Amniotic epithelial cell (primary cell): Measurements from ENCODE around the gene WDR26.
"Not testable (repeated sequence)": the region's sequence is repeated elsewhere in the genome, so short reads cannot be mapped to it uniquely, and the experiment has no call there.

ENCODE experiments used
- DNase-seq: peaks from one replicate; pipeline ENCODE4 v3.0.0-alpha.2; 2010; ENCODE audit warnings: low read depth

Gene WDR26

DNA sequence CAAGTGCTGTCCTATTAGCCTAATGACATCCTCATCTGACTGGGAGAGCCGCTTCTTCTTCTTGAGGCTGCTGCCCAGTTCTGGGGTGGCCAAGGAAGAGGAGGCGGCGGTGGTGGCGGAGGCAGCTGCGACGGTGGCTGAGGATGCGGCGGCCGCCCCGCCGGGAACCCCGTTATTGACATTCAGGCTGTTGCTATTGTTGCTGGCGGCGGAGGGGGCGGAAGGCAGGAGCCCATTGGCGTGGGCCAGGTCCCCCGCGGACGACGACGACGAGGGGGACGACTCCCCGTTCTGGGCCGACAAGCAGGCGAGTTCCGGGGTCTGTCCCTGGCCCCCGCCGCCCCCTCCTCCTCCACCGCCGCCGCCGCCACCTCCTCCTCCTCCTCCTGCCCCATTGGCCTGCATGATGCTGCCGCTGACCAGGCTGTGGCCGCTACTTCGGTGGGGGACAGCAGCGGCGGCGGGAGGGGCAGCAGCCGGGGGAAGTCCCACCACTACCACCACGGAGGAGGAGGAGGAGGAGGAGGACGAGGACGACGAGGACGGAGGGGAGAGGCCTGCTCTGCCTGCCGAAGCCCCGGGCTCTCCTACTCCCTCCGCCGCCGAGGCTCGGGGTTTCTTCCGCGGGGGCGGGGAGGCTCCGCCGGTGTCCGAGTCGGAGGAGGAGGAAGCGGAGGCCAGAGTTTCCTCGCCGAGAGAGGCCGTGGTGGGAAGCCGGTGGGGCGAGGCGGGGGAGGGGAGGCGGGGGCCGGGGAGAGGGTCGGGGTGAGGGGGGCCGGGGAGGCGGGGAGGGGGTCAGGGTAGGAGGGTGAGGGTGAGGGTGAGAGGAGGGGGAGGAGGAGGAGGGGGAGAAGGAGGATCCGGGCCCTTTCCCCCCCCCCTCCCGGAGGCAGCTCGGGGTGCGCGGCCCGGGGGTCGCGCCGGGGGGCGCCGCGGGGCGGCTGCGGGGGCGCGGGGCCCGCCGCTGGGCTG, 610 bp downstream of the WDR26 start:
- peak; percentile 19 for DNase-seq

DNA sequence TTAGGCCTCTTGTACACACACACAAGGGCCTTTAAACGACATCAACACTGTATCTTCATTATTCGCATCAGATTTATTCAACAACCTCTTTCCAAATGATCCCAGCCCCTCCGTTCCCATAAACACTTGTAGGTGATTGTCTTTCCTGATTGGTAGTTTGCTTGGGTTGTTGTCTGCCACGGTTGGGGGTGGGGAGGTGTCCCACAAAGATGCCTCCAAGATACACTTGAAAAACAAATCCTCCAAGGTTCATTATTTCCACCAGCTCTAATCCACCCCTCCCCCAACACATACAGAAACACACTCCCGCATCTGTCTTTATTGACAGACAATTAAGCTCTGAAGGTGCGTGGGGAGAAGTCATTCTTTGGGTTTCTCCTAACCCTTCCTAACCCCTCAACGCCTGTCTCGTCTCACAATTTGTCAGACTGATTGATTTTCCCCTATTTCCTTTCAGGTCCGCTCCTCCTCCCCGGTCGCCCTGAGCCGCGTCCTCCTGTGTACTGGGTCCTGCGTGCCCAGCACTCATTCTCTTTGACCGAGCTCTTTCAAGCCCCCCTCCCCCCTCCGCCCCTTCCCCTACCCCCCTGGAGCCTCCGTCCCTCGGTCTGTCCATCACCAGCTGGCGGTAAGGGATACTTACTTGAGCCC, 1.4 kb downstream of the WDR26 start:
- peak; percentile 10 for DNase-seq

DNA sequence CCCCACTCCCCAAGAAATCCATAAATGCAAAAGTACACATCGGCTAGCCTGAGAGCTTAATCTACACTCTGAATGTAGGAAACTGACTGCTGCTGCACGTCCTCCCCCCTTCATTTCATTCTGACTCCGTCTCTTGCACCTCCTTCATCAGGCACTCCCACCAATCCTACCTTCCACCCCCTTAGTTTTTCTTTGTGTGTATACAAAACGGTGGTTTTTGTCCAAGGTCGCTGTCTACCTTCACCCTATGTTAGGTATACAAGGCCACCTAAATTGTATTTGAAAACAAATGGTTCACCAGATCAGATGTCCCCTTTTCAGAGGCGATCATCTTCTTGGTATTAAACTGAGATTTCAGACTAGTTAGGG, 1.9 kb downstream of the WDR26 start:
- DNase-seq, result peak; percentile 32

DNA sequence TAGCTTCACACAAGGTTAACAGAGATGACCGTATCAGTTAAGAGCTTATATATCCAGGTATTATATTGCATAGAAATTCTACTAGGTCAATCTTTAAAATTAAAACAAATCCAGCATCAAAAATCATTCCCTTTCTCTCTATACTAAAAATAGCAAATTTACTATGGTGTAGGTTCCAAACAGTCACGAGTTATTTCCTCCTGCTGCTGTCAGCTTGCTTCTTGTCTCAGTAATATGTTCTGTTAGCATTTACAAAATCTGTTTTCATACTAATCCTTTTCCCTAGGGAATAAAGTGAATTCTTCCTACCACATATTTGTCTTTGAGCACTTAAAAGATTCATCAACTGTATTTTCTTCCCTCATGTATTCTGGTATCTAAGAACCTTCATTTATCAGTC, 2.5 kb downstream of the WDR26 start:
- peak; percentile 29 for DNase-seq

DNA sequence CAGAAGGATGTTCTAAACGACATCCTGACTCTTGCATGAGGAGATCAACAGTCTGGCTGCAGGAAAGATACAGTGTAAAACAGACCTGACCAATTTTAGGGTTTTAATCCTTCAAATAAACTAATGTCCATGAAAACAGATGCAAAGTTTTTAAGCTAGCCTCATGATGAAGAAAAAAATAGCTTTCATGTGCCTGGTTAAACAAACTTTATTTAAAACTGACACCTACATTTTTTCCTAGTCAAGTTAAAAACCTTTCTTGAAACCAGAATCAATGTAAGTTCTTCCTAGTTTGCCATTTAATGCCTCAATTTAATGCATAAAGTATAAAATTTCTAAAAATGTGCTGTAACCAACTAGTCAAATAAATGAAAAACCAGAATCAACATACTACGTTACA, 2.9 kb downstream of the WDR26 start:
- no peak for DNase-seq

DNA sequence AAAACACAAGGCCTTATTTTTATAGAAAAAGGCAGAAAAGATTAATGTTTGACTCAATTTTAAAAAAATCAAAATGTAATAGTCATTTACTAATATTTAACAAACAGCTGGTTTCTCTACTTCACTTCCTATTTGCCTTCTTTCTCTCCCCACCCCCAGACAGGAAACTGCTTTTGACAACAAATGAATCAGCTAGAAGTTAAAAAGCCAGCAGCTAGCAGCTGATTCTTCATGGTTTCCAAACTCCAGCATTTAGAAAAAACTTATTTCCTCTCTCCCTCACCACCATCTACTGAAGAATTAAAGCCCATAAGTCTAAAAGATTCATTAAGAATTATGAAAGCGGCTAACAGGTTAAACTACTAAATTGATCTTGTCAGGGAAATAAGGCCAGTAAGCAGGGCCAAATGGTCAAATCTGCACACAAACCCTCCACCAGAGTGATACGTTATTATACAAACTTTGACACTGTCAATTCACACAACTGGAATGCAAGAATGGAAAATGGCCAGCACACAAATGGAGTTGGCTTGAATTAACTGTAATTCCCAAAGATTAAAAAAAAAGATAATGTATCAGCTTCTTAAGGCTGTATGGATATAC, 4.0 kb downstream of the WDR26 start:
- peak; percentile 73 for DNase-seq

DNA sequence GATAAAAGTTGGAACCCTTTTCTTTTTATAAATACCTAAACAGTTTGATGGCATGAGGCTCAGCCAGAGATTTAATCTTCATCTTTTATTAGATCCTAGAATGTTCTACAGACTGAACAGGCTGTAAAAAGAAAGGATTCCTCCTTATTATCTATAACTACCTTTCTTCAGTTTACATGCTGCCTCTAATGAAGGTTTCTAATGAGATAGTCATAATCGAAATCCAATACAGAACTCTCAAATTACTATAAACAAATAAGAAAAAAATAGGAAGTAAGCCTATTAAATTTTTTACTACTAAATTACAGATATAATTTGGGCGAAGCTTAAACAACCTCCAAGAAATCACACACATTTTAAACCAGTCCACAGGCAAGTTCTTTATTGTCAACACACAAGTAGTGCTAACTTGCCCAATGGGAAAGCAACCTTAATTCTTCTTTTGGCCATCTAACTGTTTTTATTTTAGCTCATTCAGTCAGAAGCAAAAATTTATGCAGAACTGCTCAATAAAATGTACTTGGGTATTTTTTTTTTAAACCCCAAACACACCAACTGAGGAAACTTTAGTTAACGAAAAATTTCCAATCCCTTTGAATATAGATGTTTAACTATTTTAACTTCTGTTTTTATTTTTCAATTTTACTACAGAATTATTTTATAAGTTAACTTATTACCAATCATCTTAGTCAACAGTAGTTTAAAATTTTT, 4.8 kb downstream of the WDR26 start:
- DNase-seq, result no peak

DNA sequence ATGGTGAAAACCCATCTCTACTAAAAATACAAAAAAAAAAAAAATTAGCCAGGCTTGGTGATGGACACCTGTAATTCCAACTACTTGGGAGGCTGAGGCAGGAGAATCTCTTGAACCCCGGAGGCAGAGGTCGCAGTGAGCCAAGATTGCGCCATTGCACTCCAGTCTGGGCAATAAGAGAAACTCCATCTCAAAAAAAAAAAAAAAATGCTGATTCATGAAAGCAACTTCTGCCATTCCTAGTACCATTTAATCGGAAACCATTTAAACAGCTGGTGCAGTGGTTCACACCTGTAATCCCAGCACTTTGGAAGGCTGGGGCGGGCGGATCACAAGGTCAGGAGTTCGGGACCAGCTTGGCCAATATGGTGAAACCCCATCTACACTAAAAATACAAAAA, 5.9 kb downstream of the WDR26 start:
- DNase-seq, result not testable (repeated sequence)

DNA sequence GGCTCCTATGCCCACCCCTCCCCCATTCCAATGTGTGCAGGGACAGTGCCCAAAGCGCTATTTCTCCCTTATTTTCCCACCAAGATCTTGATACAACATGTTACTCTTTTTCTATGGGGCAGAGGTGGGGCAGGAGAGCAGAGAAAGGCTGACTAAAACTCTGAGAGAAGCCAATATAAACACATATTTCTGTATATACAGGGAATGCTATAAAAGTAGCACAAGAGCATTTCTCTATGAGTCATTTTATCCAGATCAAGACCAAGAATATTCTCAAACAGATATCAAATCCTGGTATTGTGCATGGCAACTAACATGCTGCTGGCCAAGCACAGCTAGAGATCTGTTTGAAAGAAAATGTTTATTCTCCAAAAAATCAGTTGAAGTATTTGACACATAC, 7.3 kb downstream of the WDR26 start:
- DNase-seq, result peak; percentile 47

DNA sequence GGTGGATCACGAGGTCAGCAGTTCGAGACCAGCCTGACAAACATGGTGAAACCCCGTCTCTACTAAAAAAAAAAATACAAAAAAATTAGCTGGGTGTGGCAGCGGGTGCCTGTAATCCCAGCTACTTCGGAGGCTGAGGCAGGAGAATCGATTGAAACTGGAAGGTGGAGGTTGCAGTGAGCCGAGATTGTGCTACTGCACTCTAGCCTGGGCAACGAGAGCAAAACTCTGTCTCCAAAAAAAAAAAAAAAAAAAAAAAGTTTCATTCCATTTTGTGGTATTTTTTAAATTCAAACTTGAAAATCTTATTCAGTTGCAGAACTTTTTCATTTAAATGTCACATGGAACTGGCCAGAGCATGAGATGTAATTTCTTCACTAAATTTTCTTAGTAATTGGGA, 7.7 kb downstream of the WDR26 start:
- DNase-seq, result not testable (repeated sequence)

DNA sequence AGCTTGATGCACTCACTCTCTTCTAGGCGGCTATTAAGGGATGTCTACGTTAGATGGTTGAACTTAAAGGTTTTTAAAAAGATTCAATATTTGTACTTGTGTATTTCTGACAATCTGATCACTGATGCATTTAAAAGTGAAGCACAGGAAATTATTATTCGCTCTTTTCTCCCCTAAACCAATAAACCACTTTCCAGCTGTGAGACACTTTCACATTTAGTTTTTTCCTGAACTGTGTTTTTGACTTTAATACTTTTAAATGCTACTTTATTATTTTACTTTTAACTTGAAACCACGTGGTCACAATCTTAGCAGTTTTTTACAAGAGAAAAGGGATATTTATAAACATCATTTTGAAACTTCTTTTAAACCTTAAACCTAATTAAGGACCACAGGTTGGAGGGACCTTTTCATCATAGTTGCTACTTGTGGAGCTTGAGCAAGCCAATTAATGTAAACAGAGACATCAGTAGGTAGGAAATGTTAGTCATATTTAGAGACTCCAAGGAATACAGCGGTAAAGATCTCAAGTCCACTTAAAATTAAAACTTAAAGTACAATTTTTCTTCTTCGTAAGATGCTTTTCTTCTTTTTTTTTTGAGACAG, 9.2 kb downstream of the WDR26 start:
- no peak for DNase-seq

DNA sequence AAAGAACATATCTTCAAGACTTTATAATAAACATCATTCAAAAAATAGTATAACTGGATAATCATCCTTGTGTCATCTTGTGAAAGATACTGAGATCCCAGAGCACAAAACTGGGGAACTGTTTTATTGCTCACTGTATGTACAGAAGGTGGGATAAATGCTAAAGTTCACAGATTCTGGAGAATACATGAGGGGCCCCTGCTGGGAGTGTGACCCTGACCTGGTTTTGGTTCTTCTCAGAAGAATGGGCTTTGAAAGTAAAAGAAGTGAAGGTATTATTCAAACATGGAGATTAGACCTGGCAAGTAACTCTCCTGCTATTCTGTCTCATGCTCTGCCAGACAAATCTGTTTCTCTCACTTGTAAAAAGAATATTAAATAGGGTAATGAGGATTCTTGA, 14.5 kb downstream of the WDR26 start:
- DNase-seq, result no peak

DNA sequence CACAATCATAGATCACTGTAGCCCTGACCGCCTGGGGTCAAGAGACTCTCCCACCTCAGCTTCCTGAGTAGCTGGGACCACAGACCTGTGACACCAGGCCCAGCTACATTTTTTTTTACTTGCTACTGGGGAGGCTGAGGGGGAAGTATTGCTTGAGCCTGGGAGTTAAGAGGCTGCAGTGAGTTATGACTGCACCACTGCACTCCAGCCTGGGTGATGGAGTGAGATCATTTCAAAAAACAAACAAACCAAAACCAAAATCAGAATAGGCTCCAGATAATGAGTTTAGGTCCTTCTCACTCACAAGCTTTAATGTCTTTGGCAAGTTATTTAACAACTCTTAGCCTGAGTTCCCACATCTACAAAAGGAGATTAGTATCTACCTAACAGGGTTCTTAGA, 22.8 kb downstream of the WDR26 start:
- DNase-seq, result no peak

DNA sequence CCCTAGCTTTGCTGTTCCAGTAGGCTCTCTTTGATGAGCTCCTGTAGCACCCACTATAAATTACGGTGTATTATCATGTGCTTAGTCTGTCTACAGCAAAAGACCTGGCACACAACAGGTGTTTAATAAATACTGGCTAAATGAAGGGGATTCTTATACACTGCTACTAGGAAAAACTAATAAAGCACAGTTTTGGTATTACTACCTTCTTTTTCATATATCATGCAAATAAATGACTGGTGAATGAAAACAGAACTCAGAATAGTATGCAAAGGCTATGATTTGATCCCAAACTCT, 26.4 kb downstream of the WDR26 start:
- no peak for DNase-seq

DNA sequence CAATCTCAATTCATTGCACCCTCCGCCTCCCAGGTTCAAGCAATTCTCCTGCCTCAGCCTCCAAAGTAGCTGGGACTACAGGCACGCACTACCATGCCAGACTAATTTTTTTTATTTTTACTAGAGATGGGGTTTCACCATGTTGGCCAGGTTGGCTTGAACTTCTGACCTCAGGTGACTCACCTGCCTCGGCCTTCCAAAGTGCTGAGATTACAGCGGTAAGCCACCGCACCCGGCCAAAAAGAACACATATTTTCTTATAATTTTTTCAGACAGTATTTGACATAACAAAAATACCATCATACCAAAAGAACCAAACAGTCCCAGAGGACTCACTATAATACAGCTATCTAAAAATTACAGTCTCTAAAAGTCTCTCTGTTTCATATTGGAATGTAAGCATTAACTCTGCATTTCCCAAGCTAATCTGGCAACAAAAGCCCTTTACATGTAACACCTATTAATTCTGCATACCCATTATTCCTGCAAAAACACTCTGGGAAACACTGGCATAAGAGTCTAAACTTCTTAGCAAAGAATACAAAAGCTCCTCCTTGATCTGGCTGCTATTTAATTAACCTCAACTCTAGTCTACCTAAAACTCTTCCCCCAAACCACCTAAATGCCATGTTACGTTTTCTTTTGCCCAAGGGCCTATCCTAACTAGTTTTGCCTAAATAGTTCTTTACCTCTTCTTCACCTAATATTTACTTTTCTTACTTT, 26.9 kb downstream of the WDR26 start:
- DNase-seq, result peak; percentile 41

DNA sequence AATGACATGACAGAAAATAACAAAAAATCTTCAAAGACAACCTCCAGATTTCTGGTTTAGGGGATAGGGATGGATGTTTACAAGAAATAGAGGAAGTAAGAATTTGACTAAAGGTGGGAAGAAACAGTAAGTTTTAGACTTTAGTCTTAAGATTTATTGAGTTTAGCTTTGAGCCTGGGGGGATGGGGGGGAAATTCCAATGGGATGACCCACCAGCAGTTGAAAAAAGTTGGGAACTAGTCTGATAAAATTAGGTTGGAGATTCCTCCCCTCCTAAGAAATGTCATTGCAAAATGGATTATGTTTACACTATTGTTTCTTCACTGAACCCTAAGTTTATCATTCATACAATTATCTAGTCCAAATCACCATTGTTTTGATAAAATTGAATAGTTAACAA, 28.4 kb downstream of the WDR26 start:
- no peak for DNase-seq

DNA sequence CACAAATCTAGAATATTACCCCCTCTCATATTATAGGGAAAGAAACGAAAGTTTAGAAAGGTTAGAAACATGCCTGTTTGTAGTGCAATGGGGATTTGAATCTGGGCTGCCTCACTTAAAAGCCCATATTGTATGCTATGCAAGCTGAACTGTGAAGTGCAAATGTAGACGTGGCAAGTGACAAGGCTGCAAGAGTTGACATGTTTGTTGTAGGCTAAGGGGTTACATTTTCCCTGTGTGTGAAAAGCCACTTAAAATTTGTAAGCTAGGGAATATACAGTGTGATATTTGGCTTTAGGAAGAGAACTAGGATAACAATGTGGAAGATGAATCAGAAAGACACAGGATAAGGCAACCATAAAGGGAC, 29.0 kb downstream of the WDR26 start:
- no peak for DNase-seq

DNA sequence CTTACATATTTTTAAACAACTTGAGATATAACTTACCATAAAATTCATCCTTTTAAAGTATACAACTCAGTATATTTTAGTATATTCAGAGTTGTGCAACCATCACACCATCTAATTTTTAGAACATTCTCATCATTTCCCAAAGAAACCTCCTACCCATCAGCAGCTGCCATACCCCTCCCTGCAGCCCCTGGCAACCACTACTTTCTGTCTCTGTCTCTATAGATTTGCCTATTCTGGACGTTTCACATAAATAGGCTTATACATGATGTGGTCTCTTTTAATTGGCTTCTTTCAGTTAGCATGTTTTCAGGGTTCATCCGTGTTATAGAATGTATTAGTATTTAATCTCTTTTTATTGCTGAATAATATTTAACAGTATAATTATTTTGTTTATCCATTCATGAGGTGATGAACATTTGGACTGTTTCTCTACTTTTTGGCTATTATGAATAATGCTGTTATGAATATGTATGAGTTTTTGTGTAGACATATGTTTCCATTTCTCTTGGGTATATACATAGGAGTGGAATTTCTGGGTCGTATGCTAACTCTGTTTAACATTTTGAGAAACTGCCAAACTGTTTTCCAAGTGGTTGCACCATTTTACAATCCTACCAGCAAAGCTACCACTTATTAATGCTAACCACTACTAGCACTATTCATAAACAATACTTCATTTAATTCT, 29.5 kb downstream of the WDR26 start:
- no peak for DNase-seq

DNA sequence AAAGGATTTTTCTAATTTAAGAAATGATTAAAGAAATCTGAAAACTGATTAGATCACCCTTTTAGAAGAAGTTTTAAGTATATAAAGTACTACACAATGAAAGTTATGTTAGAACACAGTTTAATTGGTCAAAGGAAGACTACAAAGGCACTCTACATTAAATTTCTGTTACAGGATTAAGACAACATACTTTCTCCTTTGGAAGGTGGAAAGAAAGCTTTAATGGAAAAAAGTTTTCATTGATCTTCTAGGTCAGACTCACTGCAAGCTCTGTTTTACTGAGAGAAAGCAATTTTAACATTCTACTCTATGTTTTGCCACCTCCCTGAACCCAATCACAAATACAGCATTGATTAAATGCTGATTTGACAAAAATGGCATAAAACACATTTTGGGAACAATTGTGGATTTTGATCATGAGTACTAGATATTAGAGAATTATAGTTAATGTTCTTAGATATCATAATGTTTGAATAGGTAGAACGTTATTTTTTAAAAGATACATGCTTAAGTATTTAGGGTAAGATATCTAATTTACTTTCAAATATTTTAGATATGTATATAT, 32.0 kb downstream of the WDR26 start:
- DNase-seq, result no peak

DNA sequence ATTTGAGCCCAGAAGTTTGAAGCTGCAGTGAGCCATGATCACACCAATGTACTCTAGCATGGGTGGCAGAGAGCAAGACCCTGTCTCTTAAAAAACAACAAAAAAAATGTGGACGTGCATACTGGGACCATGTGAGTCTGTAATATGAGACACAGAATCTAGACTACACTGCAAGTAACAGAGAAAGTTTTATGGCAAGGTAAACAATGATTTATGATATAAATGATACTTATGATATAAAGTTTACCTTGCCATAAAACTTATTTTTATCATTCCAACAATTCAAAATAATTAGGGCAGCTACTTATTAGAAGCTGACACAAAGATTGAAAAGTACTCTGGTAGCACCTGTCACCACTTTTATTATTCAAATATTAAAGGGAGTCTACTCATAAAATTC, 34.7 kb downstream of the WDR26 start:
- no peak for DNase-seq

DNA sequence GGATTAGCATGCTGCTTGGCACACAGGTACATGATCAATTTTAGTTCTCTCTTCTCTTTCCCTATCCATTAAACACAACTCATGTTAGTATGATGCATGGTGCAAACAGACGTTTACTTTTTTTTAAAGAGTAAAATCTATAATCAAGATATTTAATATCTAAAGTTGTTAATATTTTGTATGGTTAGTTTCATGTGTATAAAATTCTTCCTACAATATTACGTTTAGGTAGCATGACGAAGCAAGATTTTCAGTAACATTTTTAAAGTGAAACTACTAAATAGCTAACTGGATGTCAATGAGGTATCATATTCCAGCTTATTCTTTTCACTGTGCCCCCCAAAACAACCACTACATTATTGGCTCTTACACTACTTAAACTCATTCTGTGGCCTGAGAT, 41.3 kb downstream of the WDR26 start:
- no peak for DNase-seq
